Measurements from ENCODE around the gene CELF5.

CELF5 gene

GRCh38 chr19:3248728-3249326 is 24.4 kb downstream of the CELF5 start:
- DNase-seq, result no peak

DNA sequence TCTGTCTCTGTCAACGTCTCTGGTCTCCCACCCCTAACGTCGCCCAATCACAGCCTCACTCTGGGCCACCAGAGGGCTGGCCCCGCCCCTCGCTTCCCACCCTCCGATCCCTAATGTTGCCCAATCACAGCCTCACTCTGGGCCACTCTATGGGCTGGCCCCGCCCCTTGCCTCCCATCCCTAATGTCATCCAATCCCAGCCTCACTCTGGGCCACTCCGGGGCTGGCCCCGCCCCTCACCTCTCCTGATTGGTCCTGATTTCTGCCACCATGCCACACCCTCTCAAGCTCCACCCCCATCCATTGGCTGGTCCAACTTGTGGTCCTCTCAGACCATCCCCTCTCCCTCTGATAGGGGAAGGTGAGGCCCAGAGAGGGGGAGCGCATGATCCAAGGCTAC is 24.9 kb downstream of the CELF5 start:
- no peak for DNase-seq

DNA sequence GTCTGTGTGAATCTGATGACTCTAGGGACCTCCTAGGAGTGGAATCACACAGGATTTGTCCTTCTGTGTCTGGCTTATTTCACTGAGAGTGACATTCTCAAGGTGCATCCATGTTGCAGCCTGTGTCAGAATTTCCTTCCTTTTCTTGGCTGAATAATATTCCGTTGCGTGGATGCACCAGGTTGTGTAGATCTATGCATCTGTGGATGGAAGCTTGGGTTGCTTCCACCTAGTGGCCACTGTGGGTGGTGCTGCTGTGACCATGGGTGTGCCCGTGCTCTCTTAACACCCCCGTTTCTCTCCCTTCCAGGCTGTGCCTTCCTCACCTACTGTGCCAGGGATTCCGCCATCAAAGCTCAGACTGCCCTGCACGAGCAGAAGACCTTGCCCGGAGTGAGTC is 26.2 kb downstream of the CELF5 start:
- no peak for DNase-seq

DNA sequence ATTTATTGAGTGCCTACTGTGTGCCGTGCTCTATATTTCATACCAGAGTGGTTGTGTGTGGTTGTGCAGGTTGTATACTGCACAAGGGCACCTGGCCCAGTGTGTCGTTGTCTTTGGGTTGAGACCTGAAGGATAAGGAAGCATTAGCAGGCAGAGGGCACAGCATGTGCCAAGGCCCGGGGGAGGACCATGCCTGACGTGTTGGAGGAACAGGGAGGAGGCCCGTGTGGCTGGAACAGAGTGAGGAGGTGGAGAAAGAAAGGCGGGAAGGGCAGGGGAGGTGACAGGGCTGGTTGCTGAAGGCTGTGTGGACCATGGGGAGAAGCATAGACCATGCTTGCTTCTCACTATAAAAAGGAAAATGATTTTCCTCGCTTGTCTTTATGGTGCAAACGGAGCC is 26.8 kb downstream of the CELF5 start:
- no peak for DNase-seq

DNA sequence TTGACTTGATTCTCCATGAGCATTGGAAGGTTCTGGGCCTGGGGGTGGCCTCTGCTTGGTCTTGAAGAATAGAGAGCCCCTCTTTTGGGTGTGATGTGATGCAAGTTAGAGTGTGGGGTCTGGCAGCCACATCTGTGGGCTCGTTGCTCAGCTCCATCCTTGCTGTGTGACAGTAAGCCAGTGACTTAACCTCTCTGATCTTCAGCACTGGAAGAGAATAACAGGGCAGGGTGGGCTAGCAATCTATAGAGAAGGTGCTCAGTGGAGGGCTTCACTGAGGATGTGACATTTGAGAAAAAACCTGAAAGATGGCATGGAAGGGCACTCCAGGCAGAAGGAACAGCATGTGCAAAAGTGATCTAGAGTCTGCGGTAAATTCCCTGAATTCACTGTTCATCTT is 28.2 kb downstream of the CELF5 start:
- DNase-seq, result no peak

DNA sequence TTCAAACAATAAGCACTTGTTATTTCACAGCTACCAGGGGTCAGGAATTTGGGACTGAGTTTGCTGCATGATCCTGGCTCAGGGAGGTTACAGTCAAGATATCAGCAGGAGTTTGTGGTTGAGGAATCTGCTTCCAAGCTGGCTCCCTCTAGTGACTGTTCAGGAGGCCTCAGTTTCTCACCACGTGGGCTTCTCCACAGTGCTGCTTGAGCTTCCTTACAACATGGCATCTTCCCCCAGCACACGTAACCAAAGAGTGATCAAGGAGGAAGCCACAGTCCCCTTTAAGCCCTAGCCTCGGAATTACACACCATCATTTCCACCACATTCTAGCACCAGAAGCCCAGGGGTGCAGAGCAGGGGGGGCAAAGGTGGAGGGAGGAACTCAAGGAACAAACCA is 28.8 kb downstream of the CELF5 start:
- DNase-seq, result no peak

DNA sequence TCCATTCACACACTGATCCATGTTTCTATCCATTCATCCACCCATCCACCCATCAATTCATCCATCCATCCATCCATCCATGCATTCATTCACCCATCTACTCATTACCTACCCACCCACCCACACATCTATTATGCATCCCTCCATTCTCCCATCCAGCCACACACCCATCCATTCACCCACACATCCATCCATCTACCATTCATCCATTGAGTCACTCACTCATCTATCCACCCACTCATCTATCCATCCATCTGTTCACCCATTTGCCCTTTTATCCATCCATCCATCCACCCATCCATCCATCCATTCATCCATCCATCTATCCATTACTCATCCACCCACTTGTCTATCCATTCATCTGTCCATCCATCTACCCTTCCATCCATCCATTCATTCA is 30.1 kb downstream of the CELF5 start:
- DNase-seq, result no peak

- DNase-seq, result no peak
These were observed 32.6 kb downstream of the CELF5 start for GRCh38 chr19:3257071-3257470.

DNA sequence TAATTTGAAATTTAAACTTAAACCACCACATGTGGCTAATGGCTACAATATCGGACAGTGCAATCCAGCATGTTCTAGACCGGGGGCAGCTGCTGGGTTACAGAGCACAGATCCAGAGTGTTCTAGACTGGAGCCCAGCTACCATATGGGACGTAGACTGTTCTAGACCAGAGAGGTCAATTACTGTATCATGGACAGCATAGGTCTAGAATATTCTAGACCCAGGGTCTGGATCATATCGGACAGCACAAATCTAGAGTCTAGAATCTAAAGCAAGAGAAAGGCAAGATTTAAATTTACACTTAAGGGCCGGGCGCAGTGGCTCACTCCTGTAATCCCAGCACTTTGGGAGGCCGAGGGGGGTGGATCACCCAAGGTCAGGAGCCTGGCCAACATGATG is 37.9 kb downstream of the CELF5 start:
- DNase-seq, result no peak

GRCh38 chr19:3263866-3264265 is 39.4 kb downstream of the CELF5 start:
- DNase-seq, result no peak

GRCh38 chr19:3265432-3265831 is 41.0 kb downstream of the CELF5 start:
- no peak for DNase-seq

GRCh38 chr19:3266092-3266693 is 41.7 kb downstream of the CELF5 start:
- no peak for DNase-seq

DNA sequence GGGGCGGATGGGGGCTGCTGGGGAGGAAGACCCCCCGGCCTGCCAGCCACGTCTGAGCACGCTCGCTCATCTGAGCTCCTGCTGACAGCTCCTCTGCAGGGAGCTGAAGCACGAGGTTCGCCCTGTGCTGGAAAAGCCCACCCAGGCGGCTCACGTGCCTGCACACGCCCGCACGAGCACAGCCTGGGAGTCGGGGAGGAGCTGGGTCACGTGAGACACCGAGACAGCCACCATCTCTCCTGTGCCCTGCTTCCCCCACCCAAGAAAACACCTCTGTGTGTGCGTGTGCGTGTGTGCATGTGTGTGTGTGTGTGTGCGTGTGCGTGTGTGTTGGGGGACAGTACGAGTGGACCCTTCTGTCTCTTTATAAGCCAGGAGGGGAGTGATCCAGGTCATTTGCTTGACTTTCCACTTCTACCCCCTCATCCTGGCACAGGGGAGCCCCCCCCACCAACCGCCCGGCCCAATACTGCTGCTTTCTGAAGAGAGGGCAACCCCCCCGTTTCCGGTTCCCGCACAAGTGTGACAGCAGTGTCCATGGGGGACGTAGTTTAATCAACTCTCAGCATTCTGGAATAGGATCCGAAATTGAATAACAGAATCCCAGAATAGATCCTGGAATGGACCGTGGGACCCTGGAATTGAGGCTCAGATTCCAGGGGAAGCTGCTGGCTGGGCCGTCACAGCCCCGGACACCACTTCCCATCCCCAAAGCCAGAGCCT is 42.5 kb downstream of the CELF5 start:
- DNase-seq, result no peak

- DNase-seq, result no peak
These were observed 43.9 kb downstream of the CELF5 start for GRCh38 chr19:3268326-3268725.

GRCh38 chr19:3268763-3269162 is 44.3 kb downstream of the CELF5 start:
- no peak for DNase-seq

DNA sequence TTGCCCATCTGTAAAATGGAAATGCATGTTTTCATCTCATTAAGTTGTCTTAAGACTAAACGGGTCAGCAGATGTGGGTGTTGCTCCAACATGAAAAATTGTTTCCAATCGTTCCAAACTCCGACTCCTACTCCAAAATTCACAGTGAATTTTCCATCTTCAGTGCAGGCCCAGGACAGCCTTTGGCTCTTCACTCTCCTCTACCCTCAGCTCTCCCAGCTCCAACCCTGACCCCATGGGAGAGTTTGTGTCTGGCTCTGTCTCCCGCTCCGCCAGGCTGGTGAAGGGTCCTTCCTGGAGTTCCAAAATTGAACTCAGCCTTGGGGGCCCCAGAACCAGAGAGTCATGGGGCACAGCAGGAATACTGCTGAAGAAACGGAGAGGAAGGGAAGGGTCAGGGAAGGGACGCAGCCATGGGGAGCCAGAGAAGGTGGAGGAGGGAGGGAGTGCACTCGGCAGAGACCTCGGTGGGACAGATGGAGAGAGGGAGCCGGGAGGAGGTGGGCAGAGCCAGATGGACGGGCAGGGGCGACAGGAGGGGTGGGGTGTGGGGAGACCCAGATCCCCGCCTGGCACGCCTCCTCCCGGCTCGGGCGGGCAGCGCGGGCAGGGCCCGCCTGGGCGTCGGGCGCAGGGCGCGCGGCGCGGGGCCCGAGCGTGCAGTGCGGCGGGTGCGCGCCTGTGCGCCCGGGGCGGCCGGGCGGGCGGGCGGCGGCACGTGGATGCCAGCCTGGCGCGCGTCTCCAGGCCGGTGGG is 45.6 kb downstream of the CELF5 start:
- DNase-seq, result no peak

GRCh38 chr19:3270902-3271301 is 46.4 kb downstream of the CELF5 start:
- DNase-seq, result peak; percentile 71

DNA sequence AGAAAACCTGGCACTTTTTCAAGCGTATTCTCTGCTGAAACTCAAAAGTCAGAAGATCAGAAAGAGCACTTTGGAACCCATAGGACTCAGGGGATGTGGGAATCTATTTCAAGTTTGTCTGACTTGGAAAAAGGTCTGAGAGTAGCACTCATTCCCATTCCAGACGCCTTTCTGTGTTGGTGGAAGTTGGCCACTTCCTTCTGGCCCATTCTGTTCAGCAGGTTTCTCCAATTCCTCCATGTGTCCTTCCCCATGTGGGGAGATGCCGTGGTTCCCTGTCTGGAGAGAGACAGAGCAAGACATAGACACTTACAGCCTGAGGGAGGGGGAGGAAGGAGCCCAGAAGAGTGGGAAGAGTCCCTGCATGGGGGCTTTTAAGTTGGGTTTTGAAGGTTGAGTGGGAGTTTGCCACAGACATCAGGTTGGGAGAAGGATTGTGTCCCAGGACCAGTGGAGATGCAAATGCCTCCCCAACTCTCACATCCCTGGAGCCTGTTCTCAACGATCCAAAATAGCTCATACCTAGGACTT is 48.0 kb downstream of the CELF5 start:
- no peak for DNase-seq

DNA sequence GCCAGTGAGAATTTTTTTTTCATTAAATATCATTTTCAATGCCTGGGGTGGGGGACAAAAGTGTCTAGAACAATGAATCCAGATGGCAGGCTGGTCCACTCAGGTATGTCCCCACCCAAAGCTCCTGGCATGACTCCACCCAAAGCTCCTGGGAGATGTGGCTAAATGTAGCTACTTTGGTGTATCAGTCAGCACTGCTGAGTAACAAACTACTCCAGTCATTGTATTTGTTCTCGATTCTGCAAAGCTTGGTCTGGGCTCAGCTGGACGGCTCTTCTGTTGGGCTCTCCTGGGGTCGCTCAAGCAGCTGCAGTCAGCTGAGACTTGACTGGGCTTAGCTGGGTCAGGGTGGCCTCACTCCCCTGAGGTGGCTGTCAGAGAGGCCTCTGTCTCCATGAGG is 48.5 kb downstream of the CELF5 start:
- no peak for DNase-seq

- DNase-seq, result no peak
These were observed 49.9 kb downstream of the CELF5 start for GRCh38 chr19:3274245-3274941.

- DNase-seq, result peak; percentile 62
These were observed 50.6 kb downstream of the CELF5 start for GRCh38 chr19:3274942-3275582.

- DNase-seq, result peak; percentile 92
These were observed 51.3 kb downstream of the CELF5 start for GRCh38 chr19:3275583-3276340.

All from activated CD4-positive, alpha-beta T cell treated with anti-CD3 and anti-CD28 coated beads, Interleukin-10, Interleukin-2, amounts not matched to agents 100 ng/mL and 50 ng/mL, durations not matched to agents 16 hours and 8 hours (primary cell).